SK-N-SH (cell line): ENCODE results near the gene DHRS7C. TPM values are rescaled to one million over a fixed set of nuclear protein-coding genes. Genes with fewer than 3 reads are reported as not detected.

Experiments
- CTCF ChIA-PET: fragments of 300-600, 350-600 bp; formaldehyde crosslinking; extraction: SDS; loops from one replicate; lab custom pipeline; 2021; lab: Yijun Ruan, JAX
- POLR2A ChIA-PET: fragments of 350-600 bp; sonication (Branson Sonifier 250); formaldehyde crosslinking; extraction: SDS; loops from one replicate; lab custom pipeline; 2020; ENCODE audit warnings: antibody characterized with exemption, inconsistent platforms; lab: Yijun Ruan, JAX
- DNase-seq: peaks from one replicate; pipeline ENCODE4 v3.0.0; 2012
- H2AFZ ChIP-seq: fragments of 200-600 bp; sonication (generic); 2 replicates; pipeline ENCODE4 v1.8.1; 2016; ENCODE audit warnings: antibody characterized with exemption, mild to moderate bottlenecking, low read depth
- H3F3A ChIP-seq: fragments of 200-600 bp; sonication (generic); replicated peaks from 2 replicates; pipeline ENCODE3; 2016; ENCODE audit warnings: antibody characterized with exemption, mild to moderate bottlenecking; ENCODE audit not compliant: insufficient read depth
- H3K27ac ChIP-seq, 2 experiments: fragments of 200-500 bp in 1 of 2; fragments of 200-600 bp in 1 of 2; sonication (Bioruptor generic) in 1 of 2; sonication (generic), shearing (Covaris generic) in 1 of 2; 2 replicates each; pipeline versions ENCODE4 v1.5.1 to v1.6.1; 2014 to 2016; ENCODE audit warnings: low read depth in 2 of 2, inconsistent platforms in 1 of 2, low read length in 1 of 2, mild to moderate bottlenecking in 1 of 2, mixed read lengths in 1 of 2
- H3K27me3 ChIP-seq: fragments of 200-600 bp; sonication (generic), shearing (Covaris generic); 2 replicates; pipeline ENCODE4 v1.6.1; 2016; ENCODE audit warnings: mixed run types; ENCODE audit not compliant: insufficient read depth
- H3K36me3 ChIP-seq, 2 experiments: fragments of 200-500 bp in 1 of 2; fragments of 200-600 bp in 1 of 2; sonication (Bioruptor generic) in 1 of 2; sonication (generic) in 1 of 2; replicated peaks in 1 of 2; 2 replicates each; pipeline versions ENCODE3 to v1.5.1; 2014 to 2016; ENCODE audit warnings: low read length in 1 of 2, mild to moderate bottlenecking in 1 of 2; ENCODE audit not compliant: insufficient read depth in 2 of 2, control insufficient read depth in 1 of 2
- H3K4me1 ChIP-seq, 2 experiments: fragments of 200-500 bp in 1 of 2; fragments of 200-600 bp in 1 of 2; sonication (Bioruptor generic) in 1 of 2; sonication (generic), shearing (Covaris generic) in 1 of 2; 2 replicates each; pipeline versions ENCODE4 v1.5.1 to v1.6.1; 2014 to 2016; ENCODE audit warnings: low read depth in 1 of 2, low read length in 1 of 2, mixed run types in 1 of 2; ENCODE audit not compliant: insufficient read depth in 2 of 2, control insufficient read depth in 1 of 2
- H3K4me2 ChIP-seq: fragments of 200-600 bp; sonication (generic), shearing (Covaris generic); 2 replicates; pipeline ENCODE4 v1.6.1; 2017; ENCODE audit warnings: mixed run types
- H3K4me3 ChIP-seq, 2 experiments: fragments of 200-500 bp in 1 of 2; fragments of 200-600 bp in 1 of 2; sonication (Bioruptor generic) in 1 of 2; sonication (generic), shearing (Covaris generic) in 1 of 2; 2 replicates each; pipeline versions ENCODE4 v1.5.1 to v1.8.1; 2014 to 2016; ENCODE audit warnings: low read depth in 2 of 2, inconsistent platforms in 1 of 2, low read length in 1 of 2, mild to moderate bottlenecking in 1 of 2, mixed read lengths in 1 of 2, moderate library complexity in 1 of 2
- H3K79me2 ChIP-seq: fragments of 200-600 bp; sonication (generic); 2 replicates; pipeline ENCODE4 v1.8.1; 2017; ENCODE audit warnings: mild to moderate bottlenecking; ENCODE audit not compliant: insufficient read depth
- H3K9ac ChIP-seq: fragments of 200-600 bp; sonication (generic); 2 replicates; pipeline ENCODE4 v1.6.1; 2017; ENCODE audit warnings: mixed run types
- H3K9me2 ChIP-seq: fragments of 200-600 bp; sonication (generic); 2 replicates; pipeline ENCODE4 v1.6.1; 2017; ENCODE audit warnings: mixed run types
- H3K9me3 ChIP-seq: fragments of 200-600 bp; sonication (generic); 2 replicates; pipeline ENCODE4 v1.6.1; 2017; ENCODE audit warnings: mixed run types, mild to moderate bottlenecking, moderate library complexity
- H4K20me1 ChIP-seq: fragments of 200-600 bp; sonication (generic); 2 replicates; pipeline ENCODE4 v1.6.1; 2017; ENCODE audit warnings: mild to moderate bottlenecking, mixed run types; ENCODE audit not compliant: insufficient read depth
- CHD2 ChIP-seq: fragments of 150-350 bp; IDR thresholded peaks from 2 replicates; pipeline ENCODE4 v1.6.1; 2018; ENCODE audit warnings: low read length; ENCODE audit not compliant: partially characterized antibody
- ELF1 ChIP-seq: IDR thresholded peaks from 2 replicates; pipeline ENCODE4 v1.4.0; 2012
- EP300 ChIP-seq, 2 experiments: IDR thresholded peaks; 2 replicates each; pipeline versions ENCODE4 v1.4.0 to v1.6.1; 2012; ENCODE audit warnings: borderline replicate concordance in 1 of 2, low read depth in 1 of 2, low read length in 1 of 2
- FOSL2 ChIP-seq: IDR thresholded peaks from 2 replicates; pipeline ENCODE4 v1.4.0; 2012; ENCODE audit warnings: low read depth, mild to moderate bottlenecking, moderate library complexity, borderline replicate concordance
- FOXM1 ChIP-seq: IDR thresholded peaks from 2 replicates; pipeline ENCODE4 v1.4.0; 2012; ENCODE audit warnings: low read depth, mild to moderate bottlenecking
- GABPA ChIP-seq: IDR thresholded peaks from 2 replicates; pipeline ENCODE4 v1.4.0; 2012; ENCODE audit warnings: low read depth, mild to moderate bottlenecking
- JUND ChIP-seq: IDR thresholded peaks from 2 replicates; pipeline ENCODE4 v1.4.0; 2012
- MXI1 ChIP-seq: IDR thresholded peaks from 2 replicates; pipeline ENCODE4 v1.6.1; 2012; ENCODE audit warnings: mild to moderate bottlenecking, low read depth, low read length, improper control_type of control experiment
- NFIC ChIP-seq: IDR thresholded peaks from 2 replicates; pipeline ENCODE4 v1.4.0; 2012; ENCODE audit warnings: borderline replicate concordance
- NRF1 ChIP-seq: IDR thresholded peaks from 2 replicates; pipeline ENCODE4 v1.6.1; 2012; ENCODE audit warnings: low read depth, mild to moderate bottlenecking, low read length
- POLR2AphosphoS5 ChIP-seq: IDR thresholded peaks from 2 replicates; pipeline ENCODE4 v1.6.1; 2012; ENCODE audit warnings: low read depth, low read length
- RFX5 ChIP-seq: IDR thresholded peaks from 2 replicates; pipeline ENCODE4 v1.6.1; 2012; ENCODE audit warnings: mild to moderate bottlenecking, improper control_type of control experiment, low read length
- SMC3 ChIP-seq: IDR thresholded peaks from 2 replicates; pipeline ENCODE4 v1.6.1; 2012; ENCODE audit warnings: low read depth, low read length, improper control_type of control experiment
- TAF1 ChIP-seq: IDR thresholded peaks from 2 replicates; pipeline ENCODE4 v1.6.1; 2012; ENCODE audit warnings: low read depth, mild to moderate bottlenecking, low read length, moderate library complexity, borderline replicate concordance
- TEAD4 ChIP-seq: IDR thresholded peaks from 2 replicates; pipeline ENCODE4 v1.4.0; 2012; ENCODE audit warnings: mild to moderate bottlenecking, borderline replicate concordance; ENCODE audit not compliant: insufficient read depth
- YY1 ChIP-seq: IDR thresholded peaks from 2 replicates; pipeline ENCODE4 v1.4.0; 2012; ENCODE audit warnings: low read depth, mild to moderate bottlenecking
- WGBS: methylation state at CpG from one replicate; pipeline ENCODE4 v1.1.6; 2017; ENCODE audit warnings: low lambda C conversion rate; 5-methylcytosine and 5-hydroxymethylcytosine counted together
- polyA plus RNA-seq, 3 experiments: library from polyadenylated mRNA; depleted of rRNA; stranded (reverse); fragments of >200 nt; gene quantifications; 2 replicates each; pipeline ENCODE4 v1.2.3, GENCODE V29; 2012
- TF ChIP-seq, protein P1 (sequence below): IDR thresholded peaks from 2 replicates; pipeline ENCODE4; 2012
- TF ChIP-seq, protein P2 (sequence below): IDR thresholded peaks from 2 replicates; pipeline ENCODE4 v1.4.0; 2012; ENCODE audit warnings: low read depth, borderline replicate concordance
- TF ChIP-seq, protein P3 (sequence below): fragments of 150-350 bp; IDR thresholded peaks from 2 replicates; pipeline ENCODE4 v1.6.1; 2016; ENCODE audit warnings: mild to moderate bottlenecking, low read depth, low read length
- TF ChIP-seq, protein P4 (sequence below): IDR thresholded peaks from 2 replicates; pipeline ENCODE4 v1.6.1; 2012; ENCODE audit warnings: mild to moderate bottlenecking, low read depth, low read length, moderate library complexity

The DHRS7C gene
- polyA plus RNA-seq, 1 of the 3 experiments (the other 2 are of a cell fraction): not detected

DNA sequence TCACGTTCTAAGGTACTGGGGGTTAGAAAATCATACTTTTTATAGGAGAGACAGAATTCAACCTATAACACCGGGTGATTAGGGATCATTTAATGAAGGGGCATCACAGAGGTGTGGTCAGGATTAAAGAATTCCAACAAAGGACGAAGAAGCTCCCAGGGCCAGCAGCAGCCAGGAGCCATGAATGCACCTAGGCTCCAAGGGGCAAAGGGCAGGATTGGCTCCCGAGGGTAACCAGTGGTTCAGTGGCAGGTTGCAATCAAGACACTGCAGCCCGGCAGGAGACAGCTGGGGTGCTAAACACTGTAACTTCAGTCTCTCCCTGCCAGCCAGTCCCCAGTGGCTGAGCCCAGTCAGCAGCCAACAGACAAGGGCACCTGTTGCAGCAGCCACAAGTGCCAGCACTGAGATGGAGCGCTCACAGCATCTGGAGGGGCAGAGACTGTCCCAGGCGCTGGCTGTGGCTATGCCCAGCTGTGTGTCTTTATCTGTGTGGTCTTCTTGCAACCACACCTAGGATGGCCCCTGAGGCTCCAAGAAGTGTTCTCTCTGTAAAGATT lies 23.9 kb downstream of the DHRS7C start:
- no peaks in the 10 kb centered on the region for H4K20me1 ChIP-seq
- H3K9me2 ChIP-seq: no peaks in the 10 kb centered on the region
- H3F3A ChIP-seq: no peaks in the 10 kb centered on the region
- no peaks in the 10 kb centered on the region for H3K4me1 ChIP-seq
- no peaks in the 10 kb centered on the region for H3K79me2 ChIP-seq
- peaks cover 44% of the 10 kb centered on the region for H3K27me3 ChIP-seq
- no peak overlapping the region for H3K4me3 ChIP-seq
- DNase-seq: no peak
- 15% methylated on average over 4 of the region's 7 CpGs for WGBS
- POLR2A ChIA-PET: no interaction called here
- H3K36me3 ChIP-seq: no peaks in the 10 kb centered on the region
- CTCF ChIA-PET: interaction anchor here (1.0 to 1.6 kb wide), 3 partner anchors 22 to 626 kb away, joined by 3 to 5 read pairs (median 5); no protein-coding TSS in a partner anchor
- no peak overlapping the region for H2AFZ ChIP-seq
- H3K9ac ChIP-seq: no peak overlapping the region
- no peaks in the 10 kb centered on the region for H3K9me3 ChIP-seq
- H3K27ac ChIP-seq: no peak overlapping the region
- TF ChIP-seq TEAD4 (no peak), RFX5 (no peak), FOXM1 (no peak), NFIC (no peak), ELF1 (no peak)
- no peak overlapping the region for H3K4me2 ChIP-seq

DNA sequence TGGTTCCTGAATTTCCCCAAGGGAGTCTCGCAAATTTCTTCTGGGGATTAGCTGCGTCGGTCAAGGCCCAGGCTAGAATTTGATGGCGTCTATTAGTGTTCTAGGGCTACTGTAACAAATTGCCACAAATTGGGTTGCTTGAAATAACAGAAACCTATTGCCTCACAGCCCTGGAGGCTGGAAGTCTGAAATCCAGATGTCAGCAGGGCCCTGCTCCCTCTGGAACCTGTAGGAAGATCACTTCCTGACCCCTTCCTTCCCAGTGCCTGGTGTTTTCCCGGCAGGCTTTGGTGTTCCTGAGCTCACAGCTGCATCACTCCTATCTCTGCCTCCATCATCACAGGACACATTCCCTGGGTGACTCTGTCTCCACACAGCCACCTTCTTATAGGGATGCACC lies 24.4 kb downstream of the DHRS7C start:
- Histone ChIP-seq H3K27ac (no peak overlapping the region), H3K4me3 (no peak overlapping the region), H3K9me2 (no peaks in the 10 kb centered on the region), H3K4me1 (no peaks in the 10 kb centered on the region), H3K9me3 (no peaks in the 10 kb centered on the region), H3K27me3 (peaks cover 44% of the 10 kb centered on the region; the same call in 1 of the 2 replicates), H4K20me1 (no peaks in the 10 kb centered on the region), H3K79me2 (no peaks in the 10 kb centered on the region), H3K4me2 (no peak overlapping the region), H2AFZ (no peak overlapping the region), H3F3A (no peaks in the 10 kb centered on the region), H3K36me3 (no peaks in the 10 kb centered on the region), H3K9ac (no peak overlapping the region)
- ChIA-PET POLR2A (no interaction called here), CTCF (interaction anchor here (1.0 to 1.4 kb wide), 2 partner anchors 21 to 38 kb away, joined by 3 read pairs; no protein-coding TSS in a partner anchor)
- TF ChIP-seq, protein P1, sequence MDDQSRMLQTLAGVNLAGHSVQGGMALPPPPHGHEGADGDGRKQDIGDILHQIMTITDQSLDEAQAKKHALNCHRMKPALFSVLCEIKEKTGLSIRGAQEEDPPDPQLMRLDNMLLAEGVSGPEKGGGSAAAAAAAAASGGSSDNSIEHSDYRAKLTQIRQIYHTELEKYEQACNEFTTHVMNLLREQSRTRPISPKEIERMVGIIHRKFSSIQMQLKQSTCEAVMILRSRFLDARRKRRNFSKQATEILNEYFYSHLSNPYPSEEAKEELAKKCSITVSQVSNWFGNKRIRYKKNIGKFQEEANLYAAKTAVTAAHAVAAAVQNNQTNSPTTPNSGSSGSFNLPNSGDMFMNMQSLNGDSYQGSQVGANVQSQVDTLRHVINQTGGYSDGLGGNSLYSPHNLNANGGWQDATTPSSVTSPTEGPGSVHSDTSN: no peak
- TF ChIP-seq TAF1: no peak
- no peak for TF ChIP-seq FOSL2
- no peak for TF ChIP-seq JUND
- no peak for TF ChIP-seq TEAD4
- TF ChIP-seq SMC3: no peak
- no peak for TF ChIP-seq MXI1
- TF ChIP-seq, protein P2, sequence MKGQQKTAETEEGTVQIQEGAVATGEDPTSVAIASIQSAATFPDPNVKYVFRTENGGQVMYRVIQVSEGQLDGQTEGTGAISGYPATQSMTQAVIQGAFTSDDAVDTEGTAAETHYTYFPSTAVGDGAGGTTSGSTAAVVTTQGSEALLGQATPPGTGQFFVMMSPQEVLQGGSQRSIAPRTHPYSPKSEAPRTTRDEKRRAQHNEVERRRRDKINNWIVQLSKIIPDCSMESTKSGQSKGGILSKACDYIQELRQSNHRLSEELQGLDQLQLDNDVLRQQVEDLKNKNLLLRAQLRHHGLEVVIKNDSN: no peak
- TF ChIP-seq, protein P3, sequence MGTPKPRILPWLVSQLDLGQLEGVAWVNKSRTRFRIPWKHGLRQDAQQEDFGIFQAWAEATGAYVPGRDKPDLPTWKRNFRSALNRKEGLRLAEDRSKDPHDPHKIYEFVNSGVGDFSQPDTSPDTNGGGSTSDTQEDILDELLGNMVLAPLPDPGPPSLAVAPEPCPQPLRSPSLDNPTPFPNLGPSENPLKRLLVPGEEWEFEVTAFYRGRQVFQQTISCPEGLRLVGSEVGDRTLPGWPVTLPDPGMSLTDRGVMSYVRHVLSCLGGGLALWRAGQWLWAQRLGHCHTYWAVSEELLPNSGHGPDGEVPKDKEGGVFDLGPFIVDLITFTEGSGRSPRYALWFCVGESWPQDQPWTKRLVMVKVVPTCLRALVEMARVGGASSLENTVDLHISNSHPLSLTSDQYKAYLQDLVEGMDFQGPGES: no peak
- TF ChIP-seq NRF1: no peak
- no peak for TF ChIP-seq CHD2
- TF ChIP-seq POLR2AphosphoS5: no peak
- TF ChIP-seq, protein P4, sequence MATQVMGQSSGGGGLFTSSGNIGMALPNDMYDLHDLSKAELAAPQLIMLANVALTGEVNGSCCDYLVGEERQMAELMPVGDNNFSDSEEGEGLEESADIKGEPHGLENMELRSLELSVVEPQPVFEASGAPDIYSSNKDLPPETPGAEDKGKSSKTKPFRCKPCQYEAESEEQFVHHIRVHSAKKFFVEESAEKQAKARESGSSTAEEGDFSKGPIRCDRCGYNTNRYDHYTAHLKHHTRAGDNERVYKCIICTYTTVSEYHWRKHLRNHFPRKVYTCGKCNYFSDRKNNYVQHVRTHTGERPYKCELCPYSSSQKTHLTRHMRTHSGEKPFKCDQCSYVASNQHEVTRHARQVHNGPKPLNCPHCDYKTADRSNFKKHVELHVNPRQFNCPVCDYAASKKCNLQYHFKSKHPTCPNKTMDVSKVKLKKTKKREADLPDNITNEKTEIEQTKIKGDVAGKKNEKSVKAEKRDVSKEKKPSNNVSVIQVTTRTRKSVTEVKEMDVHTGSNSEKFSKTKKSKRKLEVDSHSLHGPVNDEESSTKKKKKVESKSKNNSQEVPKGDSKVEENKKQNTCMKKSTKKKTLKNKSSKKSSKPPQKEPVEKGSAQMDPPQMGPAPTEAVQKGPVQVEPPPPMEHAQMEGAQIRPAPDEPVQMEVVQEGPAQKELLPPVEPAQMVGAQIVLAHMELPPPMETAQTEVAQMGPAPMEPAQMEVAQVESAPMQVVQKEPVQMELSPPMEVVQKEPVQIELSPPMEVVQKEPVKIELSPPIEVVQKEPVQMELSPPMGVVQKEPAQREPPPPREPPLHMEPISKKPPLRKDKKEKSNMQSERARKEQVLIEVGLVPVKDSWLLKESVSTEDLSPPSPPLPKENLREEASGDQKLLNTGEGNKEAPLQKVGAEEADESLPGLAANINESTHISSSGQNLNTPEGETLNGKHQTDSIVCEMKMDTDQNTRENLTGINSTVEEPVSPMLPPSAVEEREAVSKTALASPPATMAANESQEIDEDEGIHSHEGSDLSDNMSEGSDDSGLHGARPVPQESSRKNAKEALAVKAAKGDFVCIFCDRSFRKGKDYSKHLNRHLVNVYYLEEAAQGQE: no peak
- no peak for TF ChIP-seq YY1
- TF ChIP-seq GABPA: no peak
- TF ChIP-seq EP300 (IDR thresholded peaks at IDR 0.05; ENCODE audit: borderline replicate concordance in 1 of 2, low read depth in 1 of 2, low read length in 1 of 2): no peak
- WGBS: 51% methylated on average over 5 of the region's 5 CpGs
- DNase-seq: no peak
